ENCODE data around the gene FHIT. TPM values are rescaled to one million over a fixed set of nuclear protein-coding genes. Genes with fewer than 3 reads are reported as not detected.

Gene FHIT
- total and polyA plus RNA-seq, 11 donors = 4.2 to 26.8 (median 16.5) TPM

GRCh38 chr3:59890639-59891038 lies 1360.6 kb downstream of the FHIT start:
- no peaks in the 10 kb centered on the region for H3K9me3 ChIP-seq
- no peaks in the 10 kb centered on the region for H3K36me3 ChIP-seq
- DNase-seq (no peak), ATAC-seq (no peak)
- H3K4me3 ChIP-seq = no peak overlapping the region
- H3K27ac ChIP-seq = no peak overlapping the region
- H3K27me3 ChIP-seq = no peaks in the 10 kb centered on the region
- intact Hi-C loops (cut with DNase I) = no loop called here
- no peak for TF ChIP-seq CTCF (IDR thresholded peaks at IDR 0.05)
- no peak for TF ChIP-seq POLR2A (IDR thresholded peaks at IDR 0.05)
- H3K4me1 ChIP-seq = no peaks in the 10 kb centered on the region
- WGBS, 4 donors = 91 to 95% (median 93%) methylated on average over 3 of the region's 3 CpGs

DNA sequence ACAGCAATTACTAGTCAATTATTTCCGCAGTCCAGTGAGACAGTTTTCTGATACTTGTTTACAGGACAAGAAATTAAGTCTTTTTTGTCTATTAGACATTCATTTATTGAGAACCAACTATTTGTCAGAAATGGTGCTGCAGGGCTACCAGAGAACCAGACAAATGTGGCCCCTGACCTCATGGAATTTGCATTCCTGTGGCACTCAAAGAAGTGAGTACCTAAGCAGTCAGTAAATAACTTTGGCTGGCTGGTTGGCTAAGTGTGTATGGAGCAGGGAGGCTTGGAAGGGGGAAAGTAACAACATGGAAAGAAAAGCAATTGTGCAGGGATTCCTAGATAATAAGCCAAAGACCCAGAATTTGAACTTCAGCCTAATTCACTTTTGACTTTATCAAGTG lies 1364.5 kb downstream of the FHIT start:
- no peaks in the 10 kb centered on the region for H3K36me3 ChIP-seq
- intact Hi-C loops (cut with DNase I) = no loop called here
- DNase-seq = no peak
- H3K4me1 ChIP-seq = peaks cover 0 to 7% (median 0%) of the 10 kb centered on the region in 12 donors
- ATAC-seq = no peak
- TF ChIP-seq CTCF (IDR thresholded peaks at IDR 0.05) (no peak), POLR2A (IDR thresholded peaks at IDR 0.05) (no peak)
- H3K27me3 ChIP-seq = no peaks in the 10 kb centered on the region
- WGBS, 4 donors = 89 to 100% (median 95%) methylated on average over 1 of the region's 1 CpG
- H3K4me3 ChIP-seq = no peak overlapping the region
- H3K27ac ChIP-seq = no peak overlapping the region
- no peaks in the 10 kb centered on the region for H3K9me3 ChIP-seq

GRCh38 chr3:59885899-59886400 lies 1365.3 kb downstream of the FHIT start:
- H3K4me1 ChIP-seq = peaks cover 0 to 7% (median 0%) of the 10 kb centered on the region in 12 donors
- intact Hi-C loops (cut with DNase I) = no loop called here
- no peak overlapping the region for H3K4me3 ChIP-seq
- no peak overlapping the region for H3K27ac ChIP-seq
- ATAC-seq (no peak), DNase-seq (no peak)
- whole genome bisulfite sequencing, 4 donors = 91 to 100% (median 92%) methylated on average over 2 of the region's 2 CpGs
- no peak for TF ChIP-seq POLR2A (IDR thresholded peaks at IDR 0.05)
- no peak for TF ChIP-seq CTCF (IDR thresholded peaks at IDR 0.05)
- no peaks in the 10 kb centered on the region for H3K9me3 ChIP-seq
- H3K36me3 ChIP-seq = no peaks in the 10 kb centered on the region
- H3K27me3 ChIP-seq = no peaks in the 10 kb centered on the region

DNA sequence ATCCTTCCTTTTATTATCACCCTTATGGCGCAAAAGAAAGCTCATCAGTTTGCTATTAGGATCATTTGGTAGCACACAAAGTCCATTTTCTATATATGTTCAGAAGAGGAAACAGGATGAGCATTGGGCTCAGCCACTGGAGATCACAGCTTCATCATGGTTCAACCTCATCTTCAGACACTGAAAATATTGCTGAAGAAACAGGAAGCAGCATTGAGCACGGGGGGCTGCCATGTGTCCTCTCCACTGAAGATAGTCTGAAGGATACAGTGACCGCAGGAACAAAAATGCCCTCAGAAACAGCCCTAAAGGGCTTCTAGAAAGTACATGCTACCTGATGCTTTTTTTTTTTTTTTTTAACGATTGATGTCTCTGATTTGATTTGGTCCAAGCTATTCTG lies 1366.2 kb downstream of the FHIT start:
- WGBS, 4 donors = 81 to 86% (median 84%) methylated on average over 4 of the region's 4 CpGs
- TF ChIP-seq CTCF (IDR thresholded peaks at IDR 0.05) (no peak), POLR2A (IDR thresholded peaks at IDR 0.05) (no peak)
- Histone ChIP-seq H3K4me3 (no peak overlapping the region), H3K4me1 (peaks cover 0 to 7% (median 0%) of the 10 kb centered on the region in 12 donors), H3K27me3 (no peaks in the 10 kb centered on the region), H3K36me3 (no peaks in the 10 kb centered on the region), H3K27ac (peak overlapping the region in 1 of 12 donors; percentile 28), H3K9me3 (no peaks in the 10 kb centered on the region)
- DNase-seq (no peak), ATAC-seq (peak in 2 of 4 donors; percentile 26 to 42)
- intact Hi-C loops (cut with DNase I) = no loop called here
